22Rv1 (cell line): ENCODE measurements around the gene GHRL.

Experiments
- H3K27ac ChIP-seq: fragments of 450-650 bp; 2 replicates; pipeline ENCODE4 v1.5.1; 2017
- CTCF ChIP-seq: fragments of 450-650 bp; IDR thresholded peaks from 2 replicates; pipeline ENCODE4 v1.5.1; 2017; ENCODE audit warnings: mild to moderate bottlenecking
- ZFX ChIP-seq: fragments of 450-650 bp; IDR thresholded peaks from 2 replicates; pipeline ENCODE4 v1.6.1; 2017; ENCODE audit warnings: antibody characterized with exemption, borderline replicate concordance

The GHRL gene

GRCh38 chr3:10292505-10293419, at the start of gene GHRL:
Gene GHRL (minus strand): TSS chr3:10292947. CDS start chr3:10290180, 2,767 bp downstream.
- TF ChIP-seq ZFX (no peak), CTCF (no peak)
- H3K27ac ChIP-seq: no peak within 1 kb of the TSS

GRCh38 chr3:10341901-10342398, 49.2 kb upstream of the GHRL start:
- TF ChIP-seq ZFX (no peak), CTCF (no peak)
- H3K27ac ChIP-seq: no peak overlapping the region

GRCh38 chr3:10340476-10340875, 47.7 kb upstream of the GHRL start:
- TF ChIP-seq ZFX (no peak), CTCF (no peak)
- H3K27ac ChIP-seq: no peak overlapping the region

GRCh38 chr3:10340046-10340445, 47.3 kb upstream of the GHRL start:
- no peak overlapping the region for H3K27ac ChIP-seq
- TF ChIP-seq CTCF (no peak), ZFX (no peak)

GRCh38 chr3:10339376-10339955, 46.7 kb upstream of the GHRL start:
- H3K27ac ChIP-seq: no peak overlapping the region
- TF ChIP-seq CTCF (no peak), ZFX (no peak)

- TF ChIP-seq CTCF (no peak), ZFX (no peak)
- no peak overlapping the region for H3K27ac ChIP-seq
Measured at GRCh38 chr3:10338591-10339353, 46.0 kb upstream of the GHRL start.
